Left ventricle myocardium superior (tissue), 1 donor: Measurements from ENCODE around the gene KRT75. TPM values are rescaled to one million over a fixed set of nuclear protein-coding genes. Genes with fewer than 3 reads are reported as not detected.

Source experiments
- ATAC-seq: fragments of 200-7000 bp; cut with Tn5 transposase; one replicate; pipeline ENCODE4 v1.9.1; 2020; ENCODE audit warnings: mild to moderate bottlenecking, moderate library complexity
- DNase-seq: peaks from one replicate; pipeline ENCODE4 v3.0.0-alpha.2; 2020
- intact Hi-C: fragments of 100-400 bp; cut with micrococcal nuclease; formaldehyde crosslinking; loops from one replicate; pipeline ENCODE4 v1.11.0; 2022
- total RNA-seq: library from RNA; stranded (reverse); fragmentation: NEBNext Ultra II Directional; extraction: Animal tissue kit (Norgen Biotek cat#: 25700); gene quantifications from one replicate; pipeline ENCODE4 v1.2.1, GENCODE V29; 2021
- donor health status: DM: no; HTN: yes; CAD: no; lungs with severe emphysema.

Gene KRT75
- total RNA-seq, 1 donor from 2014 or later: not detected

DNA sequence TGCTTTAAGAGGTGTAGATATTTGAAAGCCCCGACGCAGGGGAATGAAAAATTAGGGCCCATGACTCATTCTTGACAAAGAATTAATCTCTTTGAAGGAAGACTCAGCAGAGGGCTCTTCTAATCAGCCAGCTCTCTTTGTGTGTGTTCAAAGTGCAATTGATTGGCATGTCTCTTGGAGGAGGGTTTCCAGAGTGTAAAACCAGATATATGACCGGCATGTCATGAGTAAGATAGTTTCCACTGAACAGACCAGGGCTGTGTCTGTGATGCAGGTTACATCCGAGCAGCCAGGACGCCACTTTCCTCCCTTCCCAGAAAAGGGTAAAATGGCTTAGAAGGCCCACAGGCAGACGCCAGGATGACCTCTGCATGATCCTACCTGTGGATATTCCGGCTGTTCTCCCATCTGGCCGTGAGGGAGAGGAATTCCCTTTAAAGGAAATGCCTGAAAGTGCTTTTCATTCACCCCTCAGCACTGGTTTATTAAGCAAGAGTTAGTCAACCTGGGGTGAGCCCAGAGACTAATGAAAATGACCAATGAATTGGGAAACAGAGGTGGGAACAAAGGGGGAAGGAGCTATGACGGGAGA, 7.2 kb upstream of the KRT75 start:
- ATAC-seq: no peak
- intact Hi-C loops: no loop called here
- DNase-seq: no peak

DNA sequence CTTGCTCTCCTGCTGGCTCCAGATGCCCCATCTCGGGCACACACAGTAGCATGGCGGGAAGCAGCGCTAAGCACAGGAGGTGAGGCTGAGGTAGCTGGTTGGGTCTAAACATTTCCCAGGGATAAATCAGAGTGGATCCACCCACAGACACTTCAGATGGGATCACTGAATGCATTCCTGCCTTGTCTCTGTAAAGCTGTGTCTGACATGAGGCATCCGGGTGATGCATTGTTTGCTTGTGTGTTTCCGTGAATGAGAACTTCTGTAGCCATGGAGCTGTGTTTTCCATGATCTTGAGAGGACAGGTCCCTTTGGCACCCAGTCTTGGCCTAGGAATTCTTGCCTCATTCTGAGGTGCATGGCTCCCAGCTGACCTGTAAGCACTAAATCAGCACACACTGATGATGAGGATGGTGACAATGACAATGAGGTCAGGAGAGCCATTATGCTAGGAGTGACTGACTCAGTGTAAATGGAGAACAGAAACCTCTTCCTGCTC, 6.7 kb upstream of the KRT75 start:
- DNase-seq (no peak), ATAC-seq (no peak)
- intact Hi-C loops: no loop called here

DNA sequence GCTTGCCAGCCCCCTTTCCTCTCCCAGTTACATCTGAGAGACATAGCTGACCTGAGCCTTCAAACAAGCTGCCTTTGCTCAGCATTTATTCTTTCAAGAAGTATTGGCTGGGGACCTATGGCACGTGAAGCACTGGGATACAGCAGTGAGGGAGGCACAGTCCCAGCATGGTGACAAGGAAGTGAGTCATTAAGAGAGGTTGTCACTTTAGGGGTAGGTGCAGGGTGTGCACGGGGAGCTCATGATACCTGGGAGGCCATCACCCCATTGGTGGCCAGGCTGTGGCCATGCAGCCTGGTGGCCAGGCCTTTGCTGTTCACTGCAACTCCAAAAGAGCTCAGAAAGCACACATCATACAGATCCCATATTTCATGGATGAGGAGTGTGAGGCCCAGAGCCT, 5.7 kb upstream of the KRT75 start:
- no peak for DNase-seq
- intact Hi-C loops: no loop called here
- no peak for ATAC-seq

DNA sequence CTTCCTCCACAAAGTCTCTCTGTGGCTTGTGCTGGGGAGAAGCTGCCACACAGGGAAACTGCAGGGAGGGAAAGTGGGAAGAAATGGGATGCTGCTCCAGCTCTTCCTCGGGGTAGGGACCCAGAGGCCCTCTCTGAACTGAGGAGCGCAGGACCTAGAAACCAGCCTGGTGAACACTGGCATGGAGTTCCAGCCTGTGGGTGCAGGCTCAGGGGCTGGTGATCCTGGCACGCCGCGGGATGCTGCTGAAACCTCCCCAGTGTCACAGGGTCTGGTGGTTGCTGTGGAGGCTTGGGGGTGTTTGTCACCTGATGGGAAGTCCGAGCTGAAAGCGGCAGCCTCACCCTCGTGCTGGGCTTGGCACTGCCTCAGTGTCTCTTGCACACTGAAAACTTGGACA, 5.2 kb upstream of the KRT75 start:
- intact Hi-C loops: no loop called here
- ATAC-seq (no peak), DNase-seq (no peak)

DNA sequence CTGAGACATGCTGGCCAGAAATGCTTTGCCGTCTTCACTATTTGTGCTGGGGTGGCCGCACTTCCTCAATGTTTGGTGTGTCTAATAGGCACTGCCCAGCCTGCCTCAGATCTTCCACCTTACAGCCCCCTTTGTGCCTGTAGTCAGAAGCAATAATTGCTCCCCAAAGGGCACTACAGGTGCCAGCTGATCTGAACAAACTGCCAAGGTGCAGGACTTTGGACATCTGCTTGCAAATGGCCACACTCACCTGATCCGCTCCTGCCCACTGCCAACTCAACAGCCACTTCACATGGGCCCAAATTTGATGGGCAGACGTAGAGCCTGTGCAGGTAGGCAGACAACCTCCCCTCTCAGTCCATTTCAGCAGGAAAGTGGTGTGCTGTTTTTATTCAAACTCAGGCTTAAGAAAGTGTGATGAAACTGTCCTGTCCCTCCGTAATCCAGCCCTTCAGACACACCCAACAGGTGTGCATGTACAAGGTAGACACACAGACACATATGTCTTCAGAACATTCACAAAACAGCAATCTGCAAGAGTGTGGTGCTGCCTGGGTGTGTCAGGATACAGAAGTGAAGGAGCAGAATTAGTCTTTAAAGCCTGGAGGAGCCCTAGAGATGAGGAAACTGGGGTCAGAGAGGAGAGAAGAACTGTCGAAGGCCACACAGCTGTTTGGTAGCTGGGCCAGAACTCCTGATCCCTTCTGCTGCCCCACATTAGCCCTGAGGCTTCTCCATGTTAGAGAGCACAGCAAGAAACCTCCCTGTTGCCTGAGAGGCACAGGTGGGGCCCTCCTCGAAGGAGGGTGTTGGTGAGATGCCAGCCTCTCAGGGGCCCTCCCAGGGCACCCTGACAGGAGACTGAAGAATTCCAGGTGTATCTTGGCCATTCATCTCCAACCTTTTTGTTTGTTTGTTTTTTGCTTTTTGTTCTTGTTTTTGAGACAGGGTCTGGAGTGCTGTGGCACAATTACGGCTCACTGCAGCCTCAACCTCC, 4.4 kb upstream of the KRT75 start:
- intact Hi-C loops: no loop called here
- ATAC-seq (no peak), DNase-seq (no peak)

DNA sequence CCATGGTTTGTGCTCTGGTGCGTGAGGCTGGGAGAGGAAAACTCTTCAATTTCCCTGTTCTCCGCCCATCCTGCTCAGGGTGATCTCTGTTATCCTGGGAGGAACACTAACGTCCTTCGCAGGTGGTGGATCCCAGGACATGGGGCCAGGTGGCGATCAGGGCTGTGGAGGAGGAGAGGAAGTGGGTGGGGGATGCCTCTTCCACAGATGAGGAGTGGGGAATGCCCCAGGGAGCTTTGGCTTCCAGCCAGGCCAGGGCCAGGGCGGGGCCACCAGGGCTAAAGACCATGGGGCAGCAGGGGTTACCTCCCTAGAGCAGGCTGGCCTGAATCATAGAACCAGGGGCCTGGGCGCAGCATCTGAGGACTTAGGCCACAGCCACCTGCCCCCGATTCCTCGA, 3.3 kb upstream of the KRT75 start:
- intact Hi-C loops: no loop called here
- ATAC-seq (no peak), DNase-seq (no peak)

DNA sequence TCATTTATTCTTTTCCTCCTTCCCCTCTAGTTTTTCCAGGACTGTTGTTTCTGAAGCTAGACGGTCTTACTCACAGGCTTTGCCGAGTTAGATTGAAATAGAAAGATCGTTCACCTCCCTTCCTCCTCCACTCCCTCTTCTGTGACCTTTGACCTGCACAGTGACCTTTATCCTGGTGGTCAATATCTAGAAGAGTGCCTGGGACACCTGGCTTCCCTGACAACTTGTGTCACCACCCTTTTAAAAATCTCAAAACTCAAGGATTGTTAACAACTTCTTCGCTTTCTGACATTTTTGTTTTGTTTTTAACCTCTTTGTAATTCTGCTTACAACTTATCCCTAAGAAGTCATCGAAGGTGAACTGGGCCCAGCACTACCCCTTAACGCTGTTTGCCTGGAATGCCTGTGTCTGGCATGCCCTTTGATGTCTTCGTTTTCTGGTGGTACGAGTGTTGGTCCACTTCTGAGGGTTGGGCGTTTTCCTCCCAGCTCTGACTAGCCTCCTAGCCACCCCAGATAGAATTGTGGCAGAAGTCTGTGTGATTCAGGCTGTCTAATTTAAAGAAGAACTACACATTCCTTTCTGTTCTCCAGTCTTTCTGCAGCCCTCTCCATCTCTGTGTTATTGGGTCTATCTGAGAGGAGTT, 2.8 kb upstream of the KRT75 start:
- DNase-seq: no peak
- ATAC-seq: no peak
- intact Hi-C loops: no loop called here

DNA sequence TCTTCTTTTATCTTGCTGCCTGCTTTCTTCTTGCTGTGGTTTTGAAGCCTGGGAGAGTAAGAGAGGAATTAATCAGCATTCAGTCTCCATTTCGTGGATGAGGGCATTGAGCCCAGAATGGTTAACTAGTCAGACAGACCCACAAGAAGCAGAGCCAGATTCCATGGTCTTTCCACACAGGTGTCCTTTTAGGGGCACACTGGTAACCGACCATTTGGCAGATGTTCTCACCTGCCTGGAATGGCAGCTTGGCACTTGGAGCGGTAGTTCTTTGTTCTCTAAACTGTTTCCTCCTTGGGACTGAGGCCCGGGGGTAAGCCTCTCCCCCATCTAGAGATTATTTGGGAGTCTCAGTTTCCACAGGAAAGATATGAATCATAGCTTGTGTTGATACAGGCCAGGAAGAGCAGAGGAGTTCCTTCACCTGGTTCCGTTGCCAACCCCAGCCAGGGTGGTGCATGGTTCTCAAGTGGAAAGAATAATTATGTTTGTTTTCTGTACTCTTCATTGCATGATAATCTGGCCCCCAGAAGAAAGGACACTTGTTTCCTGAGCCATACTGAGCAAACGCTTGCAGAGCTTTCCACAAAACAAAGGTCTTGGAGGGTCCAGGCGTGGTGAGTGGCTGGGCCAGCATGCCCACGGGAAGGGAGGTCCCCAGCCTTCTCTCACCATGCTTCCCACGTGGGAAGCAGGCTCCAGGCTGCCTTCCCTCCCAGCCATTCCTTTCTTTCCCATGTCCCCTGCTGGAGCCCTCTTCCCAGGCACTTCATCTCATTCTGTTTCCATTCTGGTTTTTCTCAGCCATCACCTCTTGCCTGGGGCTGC, 2.0 kb upstream of the KRT75 start:
- DNase-seq (no peak), ATAC-seq (peak; percentile 37)

DNA sequence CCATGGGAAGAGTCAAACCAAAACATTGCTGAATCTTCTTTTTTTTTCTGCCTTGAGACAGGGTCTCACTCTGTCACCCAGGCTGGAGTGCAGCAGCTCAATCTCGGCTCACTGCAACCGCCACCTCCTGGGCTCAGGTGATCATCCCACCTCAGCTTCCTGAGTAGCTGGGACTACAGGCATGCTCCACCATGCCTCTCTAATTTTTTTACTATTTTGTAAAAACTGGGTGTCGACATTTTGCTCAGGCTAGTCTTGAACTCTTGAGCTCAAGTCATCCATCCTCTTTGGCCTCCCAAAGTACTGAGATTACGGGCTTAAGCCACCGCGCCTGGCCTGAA, 1.5 kb upstream of the KRT75 start:
- no peak for DNase-seq
- ATAC-seq: no peak
- intact Hi-C loops: no loop called here

More for the DNA sequence above, 2.0 kb upstream of the KRT75 start:
- intact Hi-C loops: no loop called here

DNA sequence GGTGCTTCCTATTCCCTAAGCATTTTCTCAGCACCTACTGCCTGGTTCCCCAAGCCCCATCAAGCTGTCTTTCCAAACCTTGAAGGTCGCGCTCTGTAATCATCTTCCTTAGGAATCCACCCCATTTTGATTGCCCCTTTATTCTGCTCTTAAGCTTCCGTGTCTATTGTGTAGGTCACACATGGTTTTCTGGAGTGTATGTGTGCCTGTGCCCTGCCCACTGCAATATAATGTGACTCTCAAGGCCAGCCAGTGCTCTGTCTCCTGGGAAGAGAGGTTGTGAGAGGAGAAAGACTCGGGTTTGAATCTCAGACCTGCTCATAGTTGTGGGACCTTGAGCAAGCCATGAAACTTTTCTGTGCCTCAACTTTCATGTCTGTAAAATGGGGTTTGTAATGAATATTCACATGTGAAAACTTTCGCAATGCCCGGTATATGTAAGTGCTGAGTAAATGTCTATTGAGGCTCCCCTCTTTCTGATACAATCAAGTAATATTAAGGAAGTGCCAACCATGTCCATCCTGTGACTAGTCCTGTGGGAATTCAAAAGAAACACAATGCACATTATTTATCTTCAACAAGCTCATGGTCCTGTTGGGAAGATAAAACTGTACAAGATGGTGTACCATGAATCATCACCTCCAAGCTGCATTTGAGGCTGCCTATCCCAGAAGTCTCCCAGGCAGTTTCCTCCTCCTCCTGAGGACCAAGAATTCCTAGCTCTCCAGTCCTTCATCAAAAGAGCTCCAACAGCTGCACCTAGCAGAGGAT, 774 bp upstream of the KRT75 start:
- ATAC-seq (no peak), DNase-seq (no peak)
- intact Hi-C loops: no loop called here

DNA sequence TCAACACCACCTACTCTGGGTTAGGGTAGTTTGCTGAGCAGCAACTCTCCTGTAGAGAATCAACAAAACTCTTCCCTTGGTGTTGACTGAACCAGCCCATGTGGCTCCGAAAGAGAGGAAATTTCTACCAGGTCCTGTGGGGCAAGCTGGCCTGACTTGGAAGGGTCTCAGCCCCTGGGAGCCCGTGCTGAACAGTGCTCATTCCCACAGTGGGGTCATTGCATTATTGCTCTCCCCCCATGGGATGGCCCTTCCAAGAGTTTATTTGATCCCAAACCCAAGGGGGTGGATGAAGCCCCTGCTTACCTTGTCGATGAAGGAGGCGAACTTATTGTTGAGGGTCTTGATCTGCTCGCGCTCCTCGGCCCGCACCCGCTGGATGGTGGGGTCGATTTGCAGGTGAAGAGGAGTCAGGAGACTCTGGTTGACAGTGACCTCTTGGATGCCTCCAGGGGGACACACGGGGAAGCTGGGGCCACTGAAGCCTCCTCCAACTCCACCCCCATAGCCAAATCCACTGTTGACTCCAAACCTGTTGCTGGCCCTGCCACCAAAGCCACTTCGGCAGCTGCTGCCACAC, 580 bp downstream of the KRT75 start:
- intact Hi-C loops: no loop called here
- ATAC-seq (no peak), DNase-seq (no peak)

DNA sequence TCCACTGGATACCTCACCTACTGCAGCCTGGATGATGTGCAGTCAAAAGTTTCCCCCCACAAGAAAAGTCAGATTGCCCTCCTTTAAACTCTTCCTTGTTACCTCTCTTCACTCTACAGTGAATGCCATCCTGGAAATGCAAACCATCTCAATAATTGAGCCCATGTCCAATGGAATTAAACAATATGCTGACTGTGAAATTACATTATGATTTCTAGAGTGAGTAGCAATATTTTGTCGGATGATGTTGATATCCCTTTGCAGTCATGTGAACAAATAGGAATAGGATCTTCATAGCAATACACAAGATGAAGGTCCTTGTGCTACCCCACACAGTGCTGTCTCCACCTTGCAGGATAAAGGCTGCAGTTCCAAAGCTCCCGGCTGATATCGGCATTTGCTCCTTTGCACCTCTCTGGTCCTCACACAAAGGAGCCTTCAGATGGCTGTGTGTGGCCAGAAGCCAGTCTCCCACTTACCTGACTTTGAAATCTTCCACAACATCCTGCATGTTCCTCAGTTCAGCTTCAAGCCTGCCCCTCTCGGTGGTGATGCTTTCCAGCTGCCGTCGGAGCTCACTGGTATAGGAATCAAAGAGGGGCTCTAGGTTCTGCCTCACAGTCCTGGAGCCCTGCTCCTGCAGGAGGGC, 1.5 kb downstream of the KRT75 start:
- intact Hi-C loops: no loop called here
- DNase-seq: no peak
- ATAC-seq: no peak

DNA sequence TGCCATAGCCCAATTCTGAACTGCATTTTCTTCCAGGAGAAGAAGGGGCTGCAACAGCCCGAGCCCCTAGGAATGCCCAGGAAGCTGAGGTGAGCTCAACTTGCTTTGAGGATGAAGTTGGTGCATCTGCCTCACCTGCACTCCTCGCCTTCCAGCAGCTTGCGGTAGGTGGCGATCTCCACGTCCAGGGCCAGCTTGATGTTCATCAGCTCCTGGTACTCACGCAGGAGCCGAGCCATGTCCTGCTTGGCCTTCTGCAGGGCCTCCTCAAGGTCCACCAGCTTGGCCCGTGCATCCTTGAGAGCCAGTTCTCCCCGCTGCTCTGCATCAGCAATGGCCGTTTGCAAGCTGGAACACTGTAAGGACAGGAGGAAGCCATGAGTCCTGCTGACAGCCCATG, 6.0 kb downstream of the KRT75 start:
- DNase-seq (no peak), ATAC-seq (no peak)
- intact Hi-C loops: no loop called here

DNA sequence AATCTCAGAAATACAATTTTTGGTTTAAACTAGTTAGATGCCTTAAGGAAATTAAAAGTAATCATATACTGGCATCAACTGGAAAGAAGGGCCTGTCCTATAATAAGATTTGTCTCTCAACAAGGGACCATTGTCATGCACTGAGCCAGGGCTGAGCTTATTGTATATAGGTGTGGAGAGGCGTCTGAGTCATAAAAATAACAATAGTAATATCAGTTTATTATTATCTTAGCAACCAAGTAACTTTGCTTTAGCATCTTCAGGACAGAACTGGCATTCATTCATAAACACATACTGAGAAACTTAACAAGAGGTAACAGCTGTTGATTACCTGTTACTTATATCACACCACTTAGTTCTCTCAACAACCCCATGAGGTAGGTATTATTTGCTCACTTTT, 7.1 kb downstream of the KRT75 start:
- ATAC-seq (no peak), DNase-seq (no peak)
- intact Hi-C loops: no loop called here

DNA sequence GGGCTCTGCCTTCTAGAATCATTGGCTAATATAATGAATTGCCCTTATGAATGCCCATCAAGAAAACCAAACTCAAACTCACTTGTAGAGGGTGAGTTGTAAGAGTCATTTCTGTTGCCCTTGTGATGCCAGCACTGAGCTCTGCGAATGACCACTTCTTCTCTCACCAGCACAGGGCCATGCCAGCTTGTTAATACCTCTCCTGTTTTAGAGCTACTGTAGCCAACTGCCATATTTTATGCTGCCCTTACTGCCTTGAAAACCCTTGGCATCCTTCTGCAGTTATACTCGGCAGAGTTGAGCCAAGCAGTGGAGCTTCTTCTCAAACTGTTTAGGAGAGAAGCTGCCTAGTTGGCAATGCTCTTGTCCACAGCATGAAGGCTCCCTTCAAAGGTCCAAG, 8.1 kb downstream of the KRT75 start:
- ATAC-seq: no peak
- intact Hi-C loops: no loop called here
- no peak for DNase-seq

DNA sequence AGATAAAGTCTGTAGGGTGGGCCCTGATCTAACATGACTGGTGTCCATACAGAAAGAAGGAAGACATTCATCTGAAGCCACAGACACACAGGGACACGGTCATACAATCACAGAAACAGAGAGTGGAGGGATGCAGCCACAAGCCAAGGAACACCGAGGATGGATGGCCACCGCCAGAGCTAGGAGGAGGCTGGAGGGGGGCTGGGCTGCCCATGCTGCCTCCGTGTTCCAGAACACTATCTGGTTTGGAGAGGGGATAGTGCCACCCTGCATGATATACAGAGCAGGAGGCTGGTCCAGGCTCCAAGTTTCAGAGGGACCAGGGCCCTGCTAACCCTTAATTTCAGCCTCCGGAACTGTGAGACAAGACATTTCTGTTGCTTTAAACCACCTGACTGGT, 8.7 kb downstream of the KRT75 start:
- no peak for ATAC-seq
- no peak for DNase-seq
- intact Hi-C loops: no loop called here

DNA sequence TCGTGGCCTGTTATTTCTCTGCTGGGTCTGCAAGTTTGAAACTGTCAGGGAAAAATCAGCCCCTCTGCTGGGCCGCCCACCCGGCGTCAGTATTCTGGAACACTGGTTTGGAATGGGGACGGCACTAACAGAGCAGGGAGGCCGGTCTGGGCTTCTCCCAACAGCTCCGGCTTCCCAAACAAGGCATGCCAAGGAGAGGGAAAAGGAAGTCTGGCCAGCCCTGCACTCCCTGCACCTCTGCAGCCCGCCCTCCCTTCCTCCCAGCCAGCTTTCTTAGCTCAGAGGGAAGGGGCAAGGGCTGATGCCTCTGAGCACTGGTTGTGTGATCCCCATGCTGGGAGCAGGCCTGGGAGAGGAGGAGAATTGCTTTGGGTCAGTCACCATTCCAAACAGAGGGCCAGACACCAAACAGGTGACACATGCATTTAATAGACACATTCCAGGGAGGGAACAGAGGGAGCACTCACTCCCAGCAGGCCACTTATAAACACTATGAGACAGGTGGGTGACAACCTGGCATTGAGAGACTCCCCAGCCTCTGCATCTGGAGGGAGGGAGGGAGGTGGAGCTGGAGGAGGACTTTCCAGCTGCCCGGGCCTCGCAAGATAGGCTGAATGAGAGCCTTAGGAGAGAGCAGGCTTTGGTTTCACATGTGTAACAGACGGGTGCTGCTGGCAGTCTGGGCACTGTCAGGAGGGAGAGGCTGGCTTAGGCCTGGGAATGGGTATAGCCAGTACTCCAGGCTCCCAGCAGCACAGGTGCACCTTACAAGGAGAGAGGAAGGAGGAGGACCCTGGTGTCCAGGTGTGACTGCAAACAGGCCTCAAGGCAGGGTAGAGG, 10.3 kb downstream of the KRT75 start:
- ATAC-seq (no peak), DNase-seq (no peak)
- intact Hi-C loops: no loop called here
